Fibroblast of villous mesenchyme (primary cell): Measurements from ENCODE around the gene USB1. TPM values are rescaled to one million over a fixed set of nuclear protein-coding genes. Genes with fewer than 3 reads are reported as not detected.

Source experiments
- DNase-seq: peaks from one replicate; pipeline ENCODE4 v3.0.0-alpha.2; 2010; ENCODE audit warnings: low read depth
- H3K4me3 ChIP-seq: 2 replicates; pipeline ENCODE4 v1.5.1; 2011; ENCODE audit warnings: low read depth, mild to moderate bottlenecking, low read length
- CTCF ChIP-seq: IDR thresholded peaks from 2 replicates; pipeline ENCODE4 v1.5.1; 2012; ENCODE audit warnings: low read depth, mild to moderate bottlenecking, low read length; ENCODE audit not compliant: insufficient read depth
- total RNA-seq: library from RNA; depleted of rRNA; stranded (reverse); fragments of >200 nt; gene quantifications from 2 replicates; pipeline ENCODE4 v1.2.3, GENCODE V29; 2012

USB1 gene
- total RNA-seq, 1 donor = 32.4 TPM

DNA sequence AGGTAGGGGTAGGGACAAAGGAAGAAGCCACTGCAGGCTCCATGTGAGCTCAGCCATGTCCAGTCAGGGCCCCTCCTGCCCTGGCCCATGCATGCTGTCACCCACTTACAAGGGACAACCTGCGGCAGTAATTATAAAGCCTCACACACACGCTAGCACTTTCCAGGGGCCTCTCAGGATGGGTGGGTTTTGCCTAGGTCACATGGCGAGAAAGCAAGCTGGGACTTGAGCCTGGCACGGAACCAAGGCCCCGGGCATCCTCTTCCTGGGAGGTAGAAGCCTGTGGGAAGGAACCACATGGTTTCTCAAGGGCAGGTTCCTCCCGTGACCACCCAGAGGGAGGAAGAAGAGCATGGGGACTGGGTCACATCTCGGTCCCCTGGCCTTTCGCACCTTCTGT lies 7.8 kb upstream of the USB1 start:
- DNase-seq = no peak
- H3K4me3 ChIP-seq = no peak overlapping the region
- TF ChIP-seq CTCF = no peak

DNA sequence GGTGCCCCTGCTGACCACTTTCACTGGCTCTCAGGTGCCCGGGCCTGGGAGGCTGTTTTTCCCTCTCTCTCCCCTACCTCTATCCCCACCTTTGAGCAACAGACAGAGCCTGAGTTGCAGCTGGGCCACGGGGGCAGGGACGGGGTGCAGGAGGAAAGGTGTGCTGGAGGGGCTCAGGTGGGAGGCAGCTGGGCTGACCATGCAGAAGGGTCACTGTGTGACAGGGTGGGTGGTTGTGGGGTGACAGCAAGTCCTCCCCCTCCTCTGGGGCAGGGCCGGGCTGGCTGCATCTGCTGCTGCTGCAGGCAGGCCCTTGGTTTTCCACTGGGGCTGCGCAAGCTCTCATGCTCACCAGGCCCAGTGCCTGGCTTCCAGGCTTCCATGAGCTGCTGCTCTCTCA lies 7.3 kb upstream of the USB1 start:
- no peak overlapping the region for H3K4me3 ChIP-seq
- no peak for TF ChIP-seq CTCF
- DNase-seq = no peak

DNA sequence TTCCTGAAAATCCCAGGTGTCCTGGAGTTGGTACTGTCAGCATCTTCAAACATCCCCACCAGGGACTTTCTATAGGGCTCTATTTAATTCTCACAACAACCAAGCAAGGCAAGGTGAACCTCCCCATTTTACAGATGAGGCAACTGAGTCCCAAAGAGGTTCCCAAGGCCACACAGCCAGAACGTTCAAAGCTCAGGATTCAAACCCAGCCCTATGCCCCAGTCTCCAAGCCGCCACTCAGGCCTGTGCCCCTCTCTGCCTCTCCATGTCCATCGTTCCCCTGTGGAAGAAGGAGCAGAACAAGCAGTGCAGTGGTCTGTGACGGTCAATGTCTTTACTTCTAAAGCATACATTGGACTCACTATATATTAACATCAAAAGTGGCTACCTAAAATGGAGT lies 6.8 kb upstream of the USB1 start:
- H3K4me3 ChIP-seq = no peak overlapping the region
- TF ChIP-seq CTCF = no peak
- DNase-seq = no peak

- DNase-seq = peak; percentile 39
- peak; percentile 52 for TF ChIP-seq CTCF
- H3K4me3 ChIP-seq = no peak overlapping the region
Measured at GRCh38 chr16:57994778-57995177, 6.4 kb upstream of the USB1 start.

GRCh38 chr16:57995721-57996405 lies 5.3 kb upstream of the USB1 start:
- TF ChIP-seq CTCF = no peak
- no peak for DNase-seq
- no peak overlapping the region for H3K4me3 ChIP-seq

- DNase-seq = no peak
- TF ChIP-seq CTCF = no peak
Measured at GRCh38 chr16:57996406-57997175, 4.6 kb upstream of the USB1 start.

More at GRCh38 chr16:57996406-57997175, 4.6 kb upstream of the USB1 start:
- no peak overlapping the region for H3K4me3 ChIP-seq
